Stimulated activated CD8-positive, alpha-beta memory T cell treated with anti-CD3 and anti-CD28 coated beads, Interleukin-12 subunit alpha, Interleukin-12 subunit beta, amount 100 ng/mL, for 1 hour (primary cell): Measurements from ENCODE around the gene NDFIP1.

Source experiments
- DNase-seq: peaks from one replicate; pipeline ENCODE4 v3.0.0-alpha.2; 2020; ENCODE audit warnings: low read depth

Gene NDFIP1

DNA sequence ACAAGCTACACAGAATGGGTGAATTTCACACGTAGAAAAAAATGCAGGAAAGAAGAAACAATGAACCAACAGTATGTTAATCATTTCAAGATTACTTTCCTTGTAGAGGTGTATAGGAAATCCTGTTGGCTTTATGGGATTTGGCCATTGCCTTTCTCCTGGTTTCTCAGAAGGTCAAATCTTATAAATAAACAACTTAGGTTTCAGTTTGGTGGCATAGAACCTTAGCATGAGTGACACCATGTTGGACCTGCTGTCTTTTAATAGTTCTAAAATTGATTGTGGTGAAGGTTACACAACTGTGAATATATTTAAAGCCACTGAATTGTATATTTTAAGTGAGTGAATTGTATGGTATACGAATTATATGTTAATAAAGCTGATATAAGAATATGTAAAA is 16.7 kb upstream of the NDFIP1 start:
- DNase-seq = no peak

DNA sequence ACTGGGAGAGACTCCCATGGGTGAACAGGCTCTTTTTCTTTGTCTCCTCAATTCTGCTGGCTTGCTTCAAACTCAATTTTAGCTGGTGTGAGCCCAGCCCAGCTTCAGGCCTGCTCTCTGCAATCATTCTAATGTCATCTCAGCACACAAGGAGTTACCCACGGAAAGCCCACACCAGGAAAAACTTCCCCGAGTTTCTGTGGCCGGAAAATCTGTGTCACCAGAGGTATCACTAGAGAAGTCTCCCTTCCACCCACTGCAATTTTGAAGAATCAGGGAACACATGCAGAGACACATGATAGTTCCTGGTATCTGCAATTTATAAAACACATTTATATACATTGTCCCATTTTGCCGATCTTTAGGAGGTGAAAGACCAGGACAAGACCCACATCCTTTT is 13.5 kb upstream of the NDFIP1 start:
- DNase-seq = peak; percentile 41

DNA sequence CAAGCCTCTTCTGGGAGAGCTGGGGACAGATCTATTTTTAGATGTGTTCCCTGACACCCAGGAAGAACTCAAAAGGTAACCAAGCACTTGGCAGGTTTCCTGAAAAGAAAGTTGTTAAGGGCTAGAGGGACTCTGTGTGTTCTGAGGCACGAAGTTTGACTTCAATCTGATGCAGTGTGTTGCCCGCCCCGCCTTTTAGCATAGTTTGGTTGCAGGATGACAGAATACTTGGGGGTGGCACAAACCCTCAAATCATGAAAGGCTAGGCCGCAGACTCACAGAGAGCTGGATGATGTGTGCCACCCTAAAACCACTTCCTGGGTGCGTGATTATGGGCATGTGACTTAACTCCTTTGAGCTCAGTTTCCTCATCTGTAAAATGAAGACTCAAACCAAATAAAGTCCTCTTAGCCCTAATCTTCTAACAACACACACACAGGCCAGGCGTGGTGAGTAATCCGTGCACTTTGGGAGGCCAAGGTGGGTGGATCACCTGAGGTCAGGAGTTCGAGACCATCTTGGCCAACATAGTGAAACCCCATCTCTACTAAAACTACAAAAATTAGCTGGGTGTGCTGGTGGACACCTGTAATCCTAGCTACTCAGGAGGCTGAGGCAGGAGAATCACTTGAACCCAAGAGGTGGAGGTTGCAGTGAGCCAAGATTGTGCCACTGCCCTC is 12.8 kb upstream of the NDFIP1 start:
- DNase-seq = peak; percentile 69

DNA sequence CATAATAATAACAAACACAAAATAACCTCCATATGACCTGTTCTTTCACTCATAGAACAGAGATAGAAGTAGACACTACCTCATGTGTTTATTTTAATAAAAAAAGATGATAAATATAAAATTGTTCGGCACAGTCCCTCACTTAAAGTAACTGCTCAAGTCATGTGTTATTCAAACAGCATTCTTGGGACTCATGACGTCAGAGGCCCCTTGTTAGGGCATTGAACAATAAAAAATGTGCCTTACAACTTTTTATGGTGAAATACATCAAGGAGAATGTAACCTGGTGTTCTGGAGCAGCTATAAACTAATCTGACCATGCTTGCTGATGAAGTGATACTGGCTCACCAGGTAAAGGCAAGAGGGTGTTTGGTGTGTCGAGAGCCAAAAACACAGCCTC is 12.2 kb upstream of the NDFIP1 start:
- DNase-seq = no peak

DNA sequence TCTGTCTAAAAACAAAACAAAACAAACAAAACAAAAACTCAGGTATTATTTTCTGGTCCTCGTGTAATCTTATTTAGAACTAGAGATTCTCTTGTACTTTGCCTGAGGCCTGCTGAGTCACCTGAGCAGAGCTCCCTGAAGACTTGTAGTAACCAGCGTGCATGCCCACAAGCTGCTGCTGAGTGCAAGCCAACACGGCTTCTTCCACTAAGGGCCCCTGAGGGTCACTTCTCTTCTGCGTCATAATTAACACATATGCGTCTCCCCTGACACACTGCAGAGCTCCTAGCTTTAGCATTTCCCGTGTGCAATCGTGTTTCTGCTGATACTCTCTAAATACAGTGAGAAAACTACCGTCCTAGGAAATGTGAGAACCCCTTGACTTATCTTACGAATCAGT is 10.9 kb upstream of the NDFIP1 start:
- no peak for DNase-seq

DNA sequence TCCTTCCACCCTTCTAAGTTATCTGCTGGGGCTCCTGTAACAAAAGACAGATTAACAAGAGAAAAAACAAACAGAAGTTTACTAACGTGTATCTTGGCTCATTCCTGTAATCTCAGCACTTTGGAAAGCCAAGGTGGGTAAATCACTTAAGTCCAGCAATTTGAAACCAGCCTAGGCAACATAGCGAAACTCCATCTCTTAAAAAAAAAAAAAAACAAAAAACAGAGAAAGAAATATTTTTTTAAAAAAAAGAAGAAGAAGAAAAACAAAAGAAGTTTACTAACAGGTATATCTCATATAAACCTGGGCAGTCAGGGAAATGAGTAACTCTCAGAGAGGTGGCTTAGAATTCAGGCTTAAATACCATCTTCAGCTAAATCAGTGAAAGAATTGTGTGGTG is 10.3 kb upstream of the NDFIP1 start:
- DNase-seq = no peak

DNA sequence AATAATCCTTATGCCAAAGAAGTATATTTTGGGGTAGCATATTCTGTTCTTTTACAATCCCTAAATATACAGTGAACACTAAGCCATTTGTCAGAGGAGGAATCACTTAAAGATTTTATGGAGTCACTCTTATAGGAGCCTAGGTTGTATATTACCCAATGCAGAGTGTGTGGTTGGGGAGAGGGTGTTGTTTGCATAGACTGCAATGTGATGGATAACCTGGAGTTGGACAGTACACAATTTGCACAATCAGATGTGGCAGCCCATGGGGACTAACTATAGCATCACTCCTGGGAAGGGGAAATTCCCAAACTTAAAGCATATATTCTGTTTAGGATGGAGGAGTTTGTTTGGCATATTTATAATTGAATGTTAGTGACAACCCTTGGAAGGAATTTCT is 9.6 kb upstream of the NDFIP1 start:
- no peak for DNase-seq

DNA sequence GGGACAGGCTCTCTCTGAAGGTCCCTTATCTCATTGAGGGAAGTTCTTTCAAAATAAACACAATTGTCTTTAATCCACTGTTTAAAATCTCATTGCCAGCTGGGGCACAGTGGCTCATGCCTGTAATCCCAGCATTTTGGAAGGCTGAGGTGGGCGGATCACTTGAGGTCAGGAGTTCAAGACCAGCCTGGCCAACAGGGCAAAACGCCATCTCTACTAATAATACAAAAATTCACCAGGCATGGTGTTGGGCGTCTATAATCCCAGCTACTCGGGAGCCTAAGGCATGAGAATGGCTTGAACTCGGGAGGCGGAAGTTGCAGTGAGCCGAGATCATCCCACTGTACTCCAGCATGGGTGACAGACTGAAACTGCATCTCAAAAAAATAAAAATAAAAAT is 8.3 kb upstream of the NDFIP1 start:
- no peak for DNase-seq

DNA sequence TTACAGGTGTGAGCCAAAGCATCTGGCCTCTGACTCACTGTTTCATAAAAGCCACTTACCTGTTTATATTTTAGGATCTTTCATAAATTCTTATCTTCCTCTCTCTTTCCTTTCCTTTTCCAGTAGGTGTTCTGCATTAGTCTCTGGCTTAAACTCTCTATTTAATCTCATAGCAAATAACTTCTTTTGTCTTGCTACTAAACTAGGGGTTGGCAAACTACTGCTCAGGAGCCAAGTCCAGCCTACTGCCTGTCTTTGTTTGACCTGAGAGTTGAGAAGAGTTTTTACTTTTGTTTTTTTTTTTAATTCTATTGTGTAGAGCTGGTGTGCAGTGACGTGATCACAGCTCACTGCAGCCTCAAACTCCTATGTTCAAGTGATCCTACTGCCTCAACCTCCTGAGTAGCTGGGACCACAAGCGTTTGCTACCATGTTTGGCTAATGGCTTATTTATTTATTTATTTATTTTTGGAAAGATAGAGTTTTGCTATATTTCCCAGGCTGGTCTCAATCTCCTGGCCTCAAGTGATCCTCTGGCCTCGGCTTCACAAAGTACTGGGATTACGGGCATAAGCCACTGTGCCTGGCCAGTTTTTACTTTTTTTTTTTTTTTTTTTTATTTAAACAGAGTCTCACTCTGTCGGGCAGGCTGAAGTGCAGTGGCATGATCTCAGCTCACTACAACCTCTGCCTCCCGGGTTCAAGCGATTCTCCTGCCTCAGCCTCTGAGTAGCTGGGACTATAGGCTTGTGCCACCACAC is 5.4 kb upstream of the NDFIP1 start:
- no peak for DNase-seq

DNA sequence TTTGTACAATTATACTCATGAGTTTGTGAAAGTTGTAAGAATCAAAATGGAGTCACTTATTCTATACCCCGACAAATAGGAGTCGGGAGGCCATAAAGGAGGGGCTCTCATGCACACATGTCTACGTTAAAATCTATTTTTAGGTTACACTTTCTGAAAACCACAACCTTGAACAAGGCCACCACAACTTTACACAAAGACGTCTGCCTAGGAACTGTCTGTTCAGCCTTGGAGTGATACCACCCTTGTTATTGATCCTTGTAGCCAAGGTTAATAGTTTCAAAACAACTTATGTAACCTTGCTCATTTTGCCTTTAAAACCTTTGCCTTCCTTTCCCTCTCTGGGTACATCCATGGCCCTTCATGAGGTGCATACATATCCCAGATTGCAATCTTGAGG is 4.1 kb upstream of the NDFIP1 start:
- no peak for DNase-seq

DNA sequence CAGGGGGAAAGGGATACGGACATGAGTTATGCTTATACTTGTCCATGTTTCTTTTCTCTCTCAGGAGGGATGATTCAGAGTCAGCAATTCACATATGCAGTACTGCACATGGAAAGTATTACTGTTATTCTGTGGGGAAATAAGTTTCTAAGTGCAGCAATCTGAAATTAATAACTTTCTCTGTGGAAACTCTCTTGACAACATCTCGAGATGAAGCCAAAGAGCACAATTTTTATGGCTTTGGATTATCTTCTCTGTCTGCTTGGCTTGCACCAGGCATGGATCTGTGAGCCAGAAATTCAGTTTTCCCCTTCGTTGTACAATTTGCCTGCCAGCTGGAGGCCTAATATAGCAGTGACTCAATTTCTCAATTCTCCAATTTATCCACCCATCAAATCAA is 2.5 kb upstream of the NDFIP1 start:
- no peak for DNase-seq

DNA sequence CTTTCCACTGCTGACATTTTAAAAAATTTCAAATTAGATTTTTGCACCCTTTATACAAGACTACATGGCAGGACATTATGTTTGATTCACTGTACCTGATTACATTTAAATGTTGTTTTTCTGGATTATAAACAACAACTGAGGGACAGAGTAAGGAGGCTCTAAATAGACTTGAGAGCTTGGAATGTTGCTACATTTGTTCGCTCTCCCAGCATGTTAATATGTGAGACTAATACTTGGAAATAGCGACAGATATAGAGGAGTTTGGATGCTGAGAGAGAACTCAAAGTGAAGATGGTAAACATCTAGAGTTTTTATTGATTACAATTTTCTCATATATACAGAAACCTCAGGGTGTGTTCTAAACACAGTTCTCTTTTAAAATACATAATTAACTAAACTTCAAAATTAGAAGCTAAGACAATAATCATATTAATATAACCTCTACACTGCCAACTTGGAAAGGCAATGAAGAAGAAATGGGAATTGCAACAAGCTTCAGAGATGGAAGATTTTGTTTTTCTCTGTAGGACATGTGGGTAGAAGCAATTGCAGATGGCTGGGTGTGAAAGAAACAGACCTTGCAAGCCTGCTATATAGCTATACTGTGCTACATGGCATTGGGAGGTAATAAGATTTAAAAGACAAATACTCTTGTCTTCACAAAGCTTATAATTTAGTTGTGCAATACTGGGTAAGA is 1.4 kb upstream of the NDFIP1 start:
- DNase-seq = no peak

DNA sequence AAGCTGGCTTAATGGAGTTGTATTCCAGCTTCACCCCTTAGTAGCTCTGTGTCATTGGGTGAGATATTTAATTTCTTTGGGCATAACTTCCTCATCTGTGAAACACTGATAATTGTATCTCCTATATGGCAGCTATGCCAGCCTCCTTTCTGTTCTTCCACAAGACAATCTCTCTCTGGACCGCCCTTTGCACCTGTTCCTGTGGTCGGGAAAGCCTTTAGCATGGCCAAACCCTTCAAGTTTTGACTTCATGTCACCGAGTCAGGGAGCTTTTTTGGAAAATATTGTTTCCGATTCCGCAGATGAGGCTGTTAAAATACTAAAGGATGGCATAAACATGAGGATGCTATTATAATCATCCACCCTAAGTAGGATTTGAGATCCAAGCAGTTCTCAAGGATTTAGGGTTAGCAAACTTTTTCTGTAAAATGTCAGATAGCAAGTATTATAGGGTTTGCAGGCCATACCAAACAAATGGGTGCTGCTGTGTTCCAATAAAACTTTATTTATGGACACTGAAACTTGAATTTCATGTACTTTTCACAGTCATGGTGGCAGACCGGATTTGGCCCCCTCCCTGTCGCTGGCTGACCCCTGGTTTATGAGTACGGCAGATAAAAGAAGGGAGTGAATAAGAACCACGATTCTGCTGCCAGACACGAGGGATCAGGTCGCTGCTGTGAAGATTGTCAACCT is 695 bp upstream of the NDFIP1 start:
- no peak for DNase-seq

DNA sequence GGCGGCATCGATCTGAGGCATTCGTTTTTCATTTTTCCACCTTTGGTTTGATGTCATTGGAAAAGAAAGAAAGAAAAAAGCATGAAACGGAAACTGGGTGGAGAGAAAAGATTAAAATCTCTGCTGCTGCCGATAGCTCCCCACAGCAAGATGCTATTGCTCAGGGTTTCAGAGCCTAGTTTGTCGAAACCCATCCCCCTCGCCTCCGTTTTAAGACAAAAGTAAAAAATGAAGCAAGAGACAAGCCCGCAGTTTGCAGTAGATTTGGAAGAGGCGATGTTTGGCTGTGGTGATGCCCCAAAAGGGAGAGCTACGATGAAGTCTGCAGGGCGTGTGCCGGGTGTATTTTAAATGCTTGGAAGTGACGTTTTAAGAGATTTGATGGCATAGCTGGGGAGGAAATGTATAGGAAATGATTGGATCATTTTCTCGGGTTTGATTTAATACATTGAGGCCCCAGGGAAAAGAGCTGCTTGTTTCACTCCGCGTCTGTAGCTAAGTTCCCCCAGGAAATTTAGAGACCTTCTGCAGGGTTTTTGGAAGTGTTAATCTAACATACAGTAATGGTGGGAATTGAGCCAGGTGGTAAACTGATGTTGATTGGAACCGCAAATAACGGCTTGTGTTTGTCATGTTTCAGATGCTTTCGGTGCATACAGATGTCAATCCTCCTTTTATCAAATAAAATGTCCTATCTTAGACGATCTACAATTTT is 909 bp downstream of the NDFIP1 start:
- no peak for DNase-seq

DNA sequence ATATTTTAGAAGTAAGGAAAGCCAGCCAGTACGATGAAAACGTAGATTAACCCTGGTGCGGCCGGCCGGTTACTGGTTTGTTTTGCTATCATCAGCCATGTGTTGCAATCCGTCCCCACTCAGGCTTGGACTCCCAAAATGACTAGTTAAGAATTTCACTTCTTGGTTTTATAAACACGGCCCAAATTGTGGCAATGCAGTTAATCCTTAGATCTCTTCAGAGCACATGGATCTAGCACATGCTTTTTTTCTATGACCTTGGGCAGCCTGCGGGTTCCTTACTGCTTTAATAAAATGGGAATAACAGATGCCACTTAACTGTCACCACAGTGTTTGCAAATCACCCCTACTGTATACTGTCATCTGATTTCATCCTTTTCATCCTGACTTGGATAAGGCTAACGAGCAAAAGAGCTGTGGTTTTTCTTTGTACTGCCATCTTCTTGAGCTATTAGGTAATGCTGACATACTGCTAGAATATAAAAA is 1.5 kb downstream of the NDFIP1 start:
- no peak for DNase-seq

DNA sequence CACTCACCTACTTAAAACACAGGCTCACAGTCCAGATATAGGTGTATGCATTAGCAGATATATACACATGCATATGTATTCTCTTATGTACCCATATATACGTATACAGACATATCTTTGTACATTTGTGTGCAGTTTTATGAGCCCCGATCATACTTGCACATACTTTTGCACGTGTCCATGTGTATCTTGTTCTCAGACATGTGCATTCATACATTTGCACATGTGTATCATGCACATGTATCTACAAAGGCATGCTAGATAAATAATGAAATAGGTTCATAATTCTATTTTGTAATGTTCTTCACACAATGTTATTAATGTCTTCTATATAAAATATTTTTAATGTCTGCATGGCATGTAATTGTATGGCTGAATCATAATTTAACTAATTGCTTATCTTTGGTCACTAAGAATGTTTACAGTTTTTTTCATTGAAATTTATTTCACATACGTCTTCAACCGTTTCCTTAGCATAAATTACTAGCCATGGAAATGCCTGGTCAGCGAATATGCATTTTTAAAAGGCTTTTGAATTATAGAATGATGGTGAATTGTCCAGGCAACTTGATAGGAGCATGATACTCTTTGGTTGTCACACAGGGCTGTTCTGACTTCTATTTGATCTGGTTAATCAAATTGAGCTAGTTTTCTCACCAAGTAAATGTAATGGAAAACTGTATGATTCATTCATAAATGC is 2.6 kb downstream of the NDFIP1 start:
- DNase-seq = no peak

DNA sequence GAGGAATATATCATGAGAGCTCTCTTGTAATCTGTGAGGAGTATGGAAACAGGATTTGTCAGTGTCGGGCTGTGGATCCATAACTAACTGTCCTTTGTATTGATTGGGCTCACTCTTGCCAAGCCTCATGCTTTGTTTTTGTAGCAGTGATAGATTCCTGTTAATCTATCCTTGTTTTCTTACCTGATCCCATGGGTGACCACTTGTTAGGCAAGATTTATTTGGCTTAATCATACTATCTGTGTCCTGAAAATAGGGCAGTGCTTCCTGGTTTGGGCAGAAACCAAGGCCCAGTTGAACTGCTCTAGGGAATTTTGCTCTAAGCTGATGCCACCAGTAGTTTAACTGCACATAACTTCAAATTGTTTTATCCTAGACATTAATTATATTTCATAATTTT is 6.1 kb downstream of the NDFIP1 start:
- no peak for DNase-seq

DNA sequence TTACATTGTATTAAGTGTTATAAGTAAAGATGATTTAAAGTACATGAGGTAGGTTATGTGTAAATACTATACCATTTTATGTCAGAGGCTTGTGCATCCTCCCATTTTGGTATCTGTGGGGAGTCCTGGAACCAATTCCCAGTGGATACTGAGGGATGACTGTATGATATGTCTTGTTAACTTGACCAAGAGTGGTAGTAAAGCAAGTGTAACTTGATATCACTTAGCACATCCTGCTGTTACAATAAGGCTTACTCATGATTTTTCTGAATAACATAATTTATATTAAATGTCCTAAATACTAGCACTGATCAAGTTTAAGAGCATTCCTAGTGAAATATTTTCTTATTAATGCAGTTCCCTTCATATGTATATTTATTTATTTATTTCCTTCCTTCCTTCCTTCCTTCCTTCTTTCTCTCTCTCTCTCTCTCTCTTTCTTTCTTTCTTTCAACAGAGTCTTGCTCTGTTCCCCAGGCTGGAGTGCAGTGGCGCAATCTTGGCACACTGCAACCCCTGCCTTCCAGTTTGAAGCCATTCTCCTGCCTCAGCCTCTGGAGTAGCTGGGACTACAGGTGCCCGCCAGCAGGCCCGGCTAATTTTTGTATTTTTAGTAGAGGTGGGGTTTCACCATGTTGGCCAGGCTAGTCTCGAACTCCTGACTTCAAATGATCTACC is 7.5 kb downstream of the NDFIP1 start:
- no peak for DNase-seq

DNA sequence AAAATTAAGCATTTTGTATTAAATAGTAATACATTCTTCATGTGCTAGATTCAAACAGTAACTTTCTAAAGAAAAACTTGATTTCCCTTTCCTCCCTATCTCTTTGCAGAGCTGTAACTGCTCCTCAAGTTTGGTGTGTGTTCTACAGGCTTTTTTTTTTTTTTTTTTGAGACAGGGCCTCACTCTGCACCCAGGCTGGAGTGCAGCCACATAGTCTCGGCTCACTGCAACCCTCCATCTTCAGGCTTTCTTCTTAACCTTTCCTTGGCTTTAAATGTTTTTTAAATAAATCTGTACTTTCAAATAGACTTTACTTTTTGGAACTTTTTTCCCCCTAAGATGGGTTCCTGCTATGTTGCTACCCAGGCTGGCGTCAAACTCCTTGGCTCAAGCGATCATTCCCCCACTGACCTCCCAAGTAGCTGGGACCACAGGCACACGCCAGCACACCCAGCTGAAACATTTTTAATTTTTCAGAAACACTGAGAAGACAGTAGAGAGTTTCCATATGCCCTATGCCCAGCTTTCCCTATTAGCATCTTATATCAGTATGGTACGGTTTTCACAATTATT is 9.1 kb downstream of the NDFIP1 start:
- no peak for DNase-seq

DNA sequence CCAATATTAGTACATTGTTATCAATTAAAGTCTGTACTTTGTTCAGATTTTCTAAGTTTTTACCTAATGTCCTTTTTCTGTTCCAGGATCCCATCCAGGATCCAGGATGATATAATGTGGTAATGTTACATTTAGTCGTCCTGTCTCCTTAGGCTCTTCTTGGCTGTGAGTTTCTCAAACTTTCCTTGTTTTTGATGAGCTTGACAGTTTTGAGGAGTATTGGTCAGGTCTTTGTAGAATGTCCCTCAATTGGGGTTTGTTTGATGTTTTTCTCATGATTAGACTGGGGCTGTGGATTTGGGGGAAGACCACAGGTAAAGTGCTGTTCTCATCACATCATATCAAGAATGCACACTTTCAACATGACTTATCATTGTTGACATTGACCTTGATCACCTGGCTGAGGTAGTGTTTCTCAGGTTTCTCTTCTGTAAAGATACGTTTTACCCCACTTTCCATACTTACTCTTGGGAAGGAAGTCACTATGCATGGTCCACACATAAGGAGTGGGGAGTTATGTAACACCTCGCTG is 9.6 kb downstream of the NDFIP1 start:
- no peak for DNase-seq
